ENCODE data around the gene CCL28. TPM values are rescaled to one million over a fixed set of nuclear protein-coding genes. Genes with fewer than 3 reads are reported as not detected.
A peak's percentile ranks its signal among the peaks of the same experiment; 100 is the strongest.

The CCL28 gene
- polyA plus RNA-seq, 3 donors, result 2.1 to 4.4 (median 3.4) TPM

DNA sequence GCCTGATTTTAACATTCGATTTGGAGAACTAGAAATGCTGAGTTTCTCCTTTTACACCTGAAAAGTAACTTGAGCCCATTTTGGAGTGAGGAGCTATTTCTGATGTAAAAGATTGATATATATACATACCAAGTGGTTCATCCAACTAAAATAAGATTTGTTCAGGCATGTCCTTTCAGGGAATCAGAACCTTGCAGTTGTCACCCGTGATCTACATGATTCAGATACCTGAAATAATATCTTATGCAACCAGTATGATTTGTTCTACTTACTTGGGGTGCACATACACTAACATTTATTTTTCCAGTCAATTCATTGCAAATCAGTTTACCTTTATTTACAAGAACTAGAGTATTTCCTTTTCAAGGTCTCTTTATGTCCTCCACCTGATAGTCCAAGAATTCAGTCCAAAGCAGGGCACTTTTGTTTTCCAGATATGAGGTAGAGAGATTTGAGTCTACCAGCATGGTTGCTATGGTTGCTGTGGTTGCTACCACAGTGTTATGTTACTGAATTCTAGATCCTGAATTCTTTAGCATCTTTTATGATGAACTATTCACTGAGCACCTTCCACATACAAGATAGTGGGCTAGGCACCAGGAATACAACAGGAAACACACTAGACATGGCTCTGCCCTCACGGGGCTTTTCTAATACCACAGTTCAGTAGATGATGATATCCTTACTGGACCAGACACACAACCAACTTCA, 49.3 kb downstream of the CCL28 start:
- DNase-seq (ENCODE audit: low read depth in 3 of 3, low spot score in 2 of 3), result no peak

GRCh38 chr5:43358726-43359125, 53.5 kb downstream of the CCL28 start:
- no peak for DNase-seq (ENCODE audit: low read depth in 3 of 3, low spot score in 2 of 3)

GRCh38 chr5:43358301-43358700, 53.9 kb downstream of the CCL28 start:
- DNase-seq (ENCODE audit: low read depth in 3 of 3, low spot score in 2 of 3), result no peak

DNA sequence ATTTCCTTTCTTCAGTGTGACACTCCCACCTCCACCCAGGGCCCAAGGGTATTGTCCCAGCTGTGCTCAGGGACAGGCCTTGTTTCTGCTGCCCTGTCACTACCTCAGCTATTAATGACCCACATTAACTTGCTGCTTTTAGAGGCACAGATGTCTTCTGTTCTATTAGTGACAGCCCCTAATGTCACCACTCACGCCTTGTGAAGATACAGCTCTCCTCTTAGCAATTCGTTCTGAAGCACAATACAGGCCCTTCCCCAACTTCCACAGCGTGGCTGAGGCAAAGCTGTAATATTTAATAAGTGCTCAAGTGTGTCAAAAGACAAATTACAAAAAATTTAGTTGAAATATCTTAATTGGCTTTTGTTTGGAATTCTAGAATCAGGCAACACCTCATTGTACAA, 54.3 kb downstream of the CCL28 start:
- peak in 1 of 3 donors; percentile 27 for DNase-seq (ENCODE audit: low read depth in 3 of 3, low spot score in 2 of 3)

GRCh38 chr5:43357067-43357466, 55.1 kb downstream of the CCL28 start:
- DNase-seq (ENCODE audit: low read depth in 3 of 3, low spot score in 2 of 3), result no peak

DNA sequence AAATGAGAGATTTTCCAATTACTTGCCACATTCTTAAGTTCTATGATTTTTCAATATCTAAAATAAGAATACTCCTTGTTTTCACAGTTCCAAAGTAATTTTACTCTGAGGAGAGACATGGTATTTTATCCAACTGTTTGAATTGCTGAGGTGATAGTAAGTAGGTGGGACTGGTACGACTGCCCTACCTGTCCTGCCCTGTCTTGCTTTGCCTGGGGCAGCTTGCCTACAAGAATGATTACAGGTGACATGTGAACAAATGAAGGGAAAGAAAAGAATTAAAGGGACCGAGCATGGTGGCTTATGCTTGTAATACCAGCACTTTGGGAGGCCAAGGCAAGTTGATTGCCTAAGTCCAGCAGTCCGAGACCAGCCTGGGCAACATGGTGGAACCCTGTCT, 57.4 kb downstream of the CCL28 start:
- no peak for DNase-seq (ENCODE audit: low read depth in 3 of 3, low spot score in 2 of 3)

- DNase-seq (ENCODE audit: low read depth in 3 of 3, low spot score in 2 of 3), result no peak
Observed at GRCh38 chr5:43353668-43354067, 58.5 kb downstream of the CCL28 start.

DNA sequence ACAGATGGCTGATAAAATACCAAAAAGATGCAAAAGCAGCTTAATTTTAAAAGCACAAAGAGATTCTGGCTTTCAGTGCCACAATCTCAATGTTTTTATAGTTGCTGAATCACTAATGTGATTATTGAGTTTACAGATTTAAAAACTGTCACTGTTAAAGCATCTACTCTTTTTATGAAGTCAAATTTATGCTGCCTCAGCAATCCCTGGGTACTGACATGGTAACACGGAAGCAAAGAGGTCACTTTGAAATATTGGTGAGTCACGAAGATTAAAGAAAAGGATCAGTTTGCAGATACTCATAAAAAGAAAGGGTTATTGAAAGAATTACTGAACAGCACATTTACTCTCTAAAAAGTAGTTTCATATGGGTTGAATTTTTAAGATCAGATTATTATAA, 59.3 kb downstream of the CCL28 start:
- no peak for DNase-seq (ENCODE audit: low read depth in 3 of 3, low spot score in 2 of 3)

GRCh38 chr5:43352131-43352530, 60.1 kb downstream of the CCL28 start:
- no peak for DNase-seq (ENCODE audit: low read depth in 3 of 3, low spot score in 2 of 3)

- no peak for DNase-seq (ENCODE audit: low read depth in 3 of 3, low spot score in 2 of 3)
Observed at GRCh38 chr5:43348861-43349363, 63.3 kb downstream of the CCL28 start.

- DNase-seq (ENCODE audit: low read depth in 3 of 3, low spot score in 2 of 3), result no peak
Observed at GRCh38 chr5:43348207-43348606, 64.0 kb downstream of the CCL28 start.

GRCh38 chr5:43338862-43339261, 73.3 kb downstream of the CCL28 start:
- DNase-seq (ENCODE audit: low read depth in 3 of 3, low spot score in 2 of 3), result no peak

- DNase-seq (ENCODE audit: low read depth in 3 of 3, low spot score in 2 of 3), result no peak
Observed at GRCh38 chr5:43336159-43336558, 76.0 kb downstream of the CCL28 start.

DNA sequence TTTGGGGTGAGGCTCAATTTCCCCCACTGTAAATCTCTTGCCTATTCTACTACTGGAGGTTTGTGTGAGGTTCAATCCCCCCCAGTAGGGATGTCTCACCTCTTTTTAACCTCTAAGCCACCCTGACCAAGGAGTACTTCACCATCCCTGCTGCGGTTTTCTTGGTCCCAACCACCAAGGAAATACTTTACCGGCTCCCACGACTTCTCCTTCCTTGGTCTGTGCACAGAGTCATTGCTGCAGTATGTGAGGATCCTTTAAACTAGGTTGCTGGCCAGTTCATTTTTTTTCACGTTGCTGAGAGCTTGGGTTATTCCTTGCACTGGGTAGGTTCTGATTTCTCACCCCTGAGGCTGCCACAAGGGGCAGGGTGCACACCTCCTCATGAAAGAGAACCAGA, 76.5 kb downstream of the CCL28 start:
- DNase-seq (ENCODE audit: low read depth in 3 of 3, low spot score in 2 of 3), result no peak

- no peak for DNase-seq (ENCODE audit: low read depth in 3 of 3, low spot score in 2 of 3)
Observed at GRCh38 chr5:43332401-43332800, 79.8 kb downstream of the CCL28 start.

Other genes starting within 250 kb of the CCL28 start
- gene NIM1K, start 220.2 kb downstream of the CCL28 start, polyA plus RNA-seq (ENCODE audit: insufficient read length in 3 of 3), result under 1 TPM; 0.31 to 0.61 (median 0.44) TPM
- 100 to 1,000 TPM; 112 to 130 (median 113) TPM for gene HMGCS1, start 99.0 kb downstream of the CCL28 start, polyA plus RNA-seq (ENCODE audit: insufficient read length in 3 of 3)
- 10 to 100 TPM; 20.0 to 20.7 (median 20.2) TPM for gene TMEM267, start 71.5 kb upstream of the CCL28 start, polyA plus RNA-seq (ENCODE audit: insufficient read length in 3 of 3)
- gene C5orf34, start 102.8 kb upstream of the CCL28 start, polyA plus RNA-seq (ENCODE audit: insufficient read length in 3 of 3), result 1 to 10 TPM; 4.2 to 5.7 (median 5.2) TPM
- 100 to 1,000 TPM; 176 to 193 (median 180) TPM for gene PAIP1, start 144.7 kb upstream of the CCL28 start, polyA plus RNA-seq (ENCODE audit: insufficient read length in 3 of 3)
- gene NNT, start 190.8 kb upstream of the CCL28 start, polyA plus RNA-seq (ENCODE audit: insufficient read length in 3 of 3), result 100 to 1,000 TPM; 124 to 128 (median 126) TPM

All from right renal cortex interstitium (tissue), 3 donors.